ENCODE measurements around the gene ARG2.

Gene ARG2

GRCh38 chr14:67636361-67636919, 16.7 kb downstream of the ARG2 start:
- FAIRE-seq = no peak
- peak; percentile 34 for DNase-seq (ENCODE audit: low spot score)

DNA sequence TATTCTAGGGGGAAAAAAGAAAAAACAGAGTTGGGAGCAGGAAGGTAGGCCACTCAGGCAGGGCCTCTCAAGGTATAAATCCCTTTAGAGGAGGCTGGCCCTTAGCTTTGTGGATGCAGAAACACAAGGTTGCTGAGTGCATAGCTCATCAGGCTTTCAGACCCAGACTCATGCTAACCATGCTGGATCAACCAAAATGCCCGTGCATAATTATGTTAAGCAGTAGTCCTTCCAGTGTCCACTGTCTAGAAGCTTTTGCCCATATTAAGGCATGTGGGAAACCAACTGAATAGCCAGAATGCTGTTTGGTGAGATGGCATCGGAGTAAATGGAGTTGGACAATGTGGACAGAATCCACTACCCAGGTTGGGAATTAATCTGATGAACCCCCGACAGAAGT, 18.9 kb downstream of the ARG2 start:
- no peak for DNase-seq (ENCODE audit: low spot score)
- no peak for FAIRE-seq

DNA sequence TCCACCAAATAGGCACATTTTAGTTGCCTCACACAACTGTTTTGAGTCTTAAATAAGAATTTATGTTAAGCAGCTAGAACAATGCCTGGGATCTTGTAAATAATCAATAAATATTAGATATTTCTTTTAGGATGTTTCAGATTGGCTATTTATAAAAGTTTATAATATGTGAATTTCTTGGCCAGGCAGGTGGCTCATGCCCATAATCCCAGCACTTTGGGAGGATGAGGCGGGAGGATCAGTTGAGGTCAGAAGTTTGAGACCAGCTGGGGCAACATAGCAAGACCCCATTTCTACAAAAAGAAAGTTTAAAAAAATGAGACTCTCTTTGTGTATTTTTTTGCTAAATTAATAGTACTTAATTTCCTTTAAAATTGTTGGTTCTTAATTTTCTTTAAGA, 21.8 kb downstream of the ARG2 start:
- FAIRE-seq = no peak

DNA sequence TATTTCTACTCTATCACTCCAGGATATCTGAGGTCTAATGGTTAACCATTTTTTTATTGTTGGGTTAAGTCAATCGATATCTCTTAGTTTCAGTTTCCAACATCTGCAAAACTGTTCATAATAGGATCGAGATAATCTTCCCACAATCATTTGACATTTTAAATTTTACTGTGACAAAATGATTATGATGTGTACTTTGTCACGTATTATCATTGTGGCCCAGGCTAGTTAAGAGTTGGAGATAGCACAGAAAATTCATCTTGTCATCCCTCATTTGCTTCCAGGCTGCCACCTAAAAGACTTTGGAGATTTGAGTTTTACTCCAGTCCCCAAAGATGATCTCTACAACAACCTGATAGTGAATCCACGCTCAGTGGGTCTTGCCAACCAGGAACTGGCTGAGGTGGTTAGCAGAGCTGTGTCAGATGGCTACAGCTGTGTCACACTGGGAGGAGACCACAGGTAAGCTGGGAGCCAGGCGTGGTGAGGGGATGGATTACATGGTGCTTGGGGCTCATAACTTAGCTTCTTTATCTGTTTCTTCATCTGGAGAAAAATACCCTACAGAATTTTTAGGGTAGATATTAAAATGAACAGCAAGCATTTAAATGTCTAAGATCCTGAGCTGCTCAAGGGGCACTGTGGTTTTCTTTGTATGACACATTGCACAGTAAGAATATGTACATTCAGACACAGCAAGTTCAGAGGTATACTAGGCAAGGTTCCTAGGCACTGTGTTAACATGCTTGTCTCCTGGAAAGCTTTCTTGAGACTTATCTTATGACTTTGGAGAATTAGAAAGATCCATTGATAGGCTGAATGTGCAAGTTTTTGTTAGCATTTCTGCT, 22.4 kb downstream of the ARG2 start:
- no peak for FAIRE-seq

More for the DNA sequence above, 21.8 kb downstream of the ARG2 start:
- no peak for DNase-seq (ENCODE audit: low spot score)

GRCh38 chr14:67643713-67644112, 24.0 kb downstream of the ARG2 start:
- FAIRE-seq = no peak
- DNase-seq (ENCODE audit: low spot score) = no peak

More for the DNA sequence above, 22.4 kb downstream of the ARG2 start:
- no peak for DNase-seq (ENCODE audit: low spot score)

- DNase-seq (ENCODE audit: low spot score) = no peak
These were observed 24.7 kb downstream of the ARG2 start for GRCh38 chr14:67644428-67644827.

GRCh38 chr14:67645414-67645813, 25.7 kb downstream of the ARG2 start:
- DNase-seq (ENCODE audit: low spot score) (no peak), FAIRE-seq (no peak)

More at GRCh38 chr14:67644428-67644827, 24.7 kb downstream of the ARG2 start:
- FAIRE-seq = no peak

DNA sequence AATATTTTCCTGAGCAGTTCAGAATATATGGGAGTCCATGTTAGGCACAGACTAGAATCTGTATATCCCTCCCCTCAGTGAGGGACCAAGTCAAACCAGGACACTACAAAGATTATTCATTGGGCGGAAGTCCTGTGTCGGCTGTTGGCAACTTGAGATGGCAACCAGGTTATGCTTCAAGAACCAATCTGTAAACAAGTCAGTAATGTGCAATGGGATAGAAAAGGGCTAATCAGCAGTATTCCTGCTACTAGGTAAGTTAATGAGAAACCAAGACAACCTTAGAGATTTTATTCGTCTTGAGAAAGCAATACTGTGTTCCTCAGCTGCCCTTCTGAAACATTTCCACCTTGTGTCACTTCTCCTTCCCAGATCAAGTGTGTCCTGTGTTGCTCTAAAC, 26.4 kb downstream of the ARG2 start:
- DNase-seq (ENCODE audit: low spot score) (no peak), FAIRE-seq (no peak)

GRCh38 chr14:67650151-67650550, 30.4 kb downstream of the ARG2 start:
- no peak for DNase-seq (ENCODE audit: low spot score)
- no peak for FAIRE-seq

DNA sequence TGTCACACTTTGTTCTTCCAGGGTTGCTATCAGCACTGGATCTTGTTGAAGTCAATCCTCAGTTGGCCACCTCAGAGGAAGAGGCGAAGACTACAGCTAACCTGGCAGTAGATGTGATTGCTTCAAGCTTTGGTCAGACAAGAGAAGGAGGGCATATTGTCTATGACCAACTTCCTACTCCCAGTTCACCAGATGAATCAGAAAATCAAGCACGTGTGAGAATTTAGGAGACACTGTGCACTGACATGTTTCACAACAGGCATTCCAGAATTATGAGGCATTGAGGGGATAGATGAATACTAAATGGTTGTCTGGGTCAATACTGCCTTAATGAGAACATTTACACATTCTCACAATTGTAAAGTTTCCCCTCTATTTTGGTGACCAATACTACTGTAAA, 31.0 kb downstream of the ARG2 start:
- DNase-seq (ENCODE audit: low spot score) = no peak
- FAIRE-seq = no peak

GRCh38 chr14:67652189-67652588, 32.5 kb downstream of the ARG2 start:
- no peak for FAIRE-seq
- no peak for DNase-seq (ENCODE audit: low spot score)

- DNase-seq (ENCODE audit: low spot score) = no peak
- FAIRE-seq = no peak
These were observed 34.0 kb downstream of the ARG2 start for GRCh38 chr14:67653651-67654280.

DNA sequence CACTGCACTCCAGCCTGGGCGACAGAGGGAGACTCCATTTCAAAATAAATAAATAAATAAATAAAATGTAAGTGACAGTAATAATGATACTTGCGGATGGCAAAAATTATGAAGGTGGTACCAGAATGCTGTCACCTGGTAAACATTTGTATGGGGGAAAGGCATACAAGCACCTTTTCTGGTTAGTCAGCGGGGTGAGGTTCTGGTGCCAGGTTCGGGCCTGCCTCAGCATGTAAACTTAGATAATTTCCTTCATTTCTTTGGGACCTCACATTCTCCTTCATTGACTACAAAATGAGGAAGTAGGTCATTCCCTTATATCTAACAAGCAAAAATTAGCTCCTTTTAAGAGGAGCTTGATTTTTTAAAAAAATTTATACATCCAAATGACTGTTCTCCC, 43.9 kb downstream of the ARG2 start:
- no peak for DNase-seq (ENCODE audit: low spot score)
- FAIRE-seq = no peak

DNA sequence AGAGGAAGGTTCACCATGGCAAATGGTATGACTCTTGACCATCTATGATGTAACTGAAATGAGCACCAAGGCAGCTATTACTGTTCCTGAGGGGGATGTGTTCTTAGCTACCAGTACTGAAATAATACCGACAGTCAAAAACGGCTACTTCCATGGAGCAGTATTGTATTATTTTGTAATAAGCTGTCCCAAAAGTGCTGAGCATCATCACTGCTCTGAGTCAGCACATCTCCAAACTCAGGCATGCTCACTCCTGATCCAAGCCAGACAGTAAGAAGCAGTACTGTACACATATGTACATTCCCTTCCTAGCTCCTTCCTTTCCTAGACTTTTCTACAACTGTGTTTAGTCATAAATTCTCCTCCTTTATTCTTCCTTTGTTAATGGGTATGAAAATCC, 46.1 kb downstream of the ARG2 start:
- FAIRE-seq = no peak
- no peak for DNase-seq (ENCODE audit: low spot score)

DNA sequence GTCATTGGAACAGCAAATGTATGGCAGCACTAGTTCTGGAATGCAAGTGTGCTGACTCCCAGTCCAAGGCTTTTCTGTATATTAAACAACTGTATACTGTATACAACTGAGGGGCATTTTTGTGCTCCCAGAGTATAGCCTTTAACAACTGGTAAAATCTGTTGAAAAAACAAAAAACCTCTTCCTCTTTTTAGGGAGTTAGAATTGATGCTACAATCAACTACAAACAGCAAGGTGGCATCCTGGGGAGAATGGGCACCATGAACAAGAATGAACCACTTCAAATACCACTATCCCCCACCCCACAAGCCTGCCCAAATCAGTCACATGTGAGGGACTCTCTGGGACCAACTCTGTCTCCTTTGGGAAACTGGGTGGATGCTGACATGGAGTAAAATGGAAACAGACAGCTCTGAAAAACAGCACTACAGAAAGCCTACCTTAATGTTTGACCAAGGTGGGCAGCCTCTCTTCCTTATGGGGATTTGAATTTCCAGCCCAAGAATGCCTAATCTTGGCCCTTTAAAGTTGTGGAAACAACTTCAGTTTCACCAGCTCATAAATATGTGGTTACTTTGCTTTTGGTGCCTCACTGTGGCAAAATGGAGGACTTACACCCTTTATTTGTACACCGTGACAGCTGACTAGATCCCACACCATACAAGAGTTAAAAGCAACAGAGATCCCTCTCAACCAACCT, 47.2 kb downstream of the ARG2 start:
- peak; percentile 5 for DNase-seq (ENCODE audit: low spot score)
- no peak for FAIRE-seq

DNA sequence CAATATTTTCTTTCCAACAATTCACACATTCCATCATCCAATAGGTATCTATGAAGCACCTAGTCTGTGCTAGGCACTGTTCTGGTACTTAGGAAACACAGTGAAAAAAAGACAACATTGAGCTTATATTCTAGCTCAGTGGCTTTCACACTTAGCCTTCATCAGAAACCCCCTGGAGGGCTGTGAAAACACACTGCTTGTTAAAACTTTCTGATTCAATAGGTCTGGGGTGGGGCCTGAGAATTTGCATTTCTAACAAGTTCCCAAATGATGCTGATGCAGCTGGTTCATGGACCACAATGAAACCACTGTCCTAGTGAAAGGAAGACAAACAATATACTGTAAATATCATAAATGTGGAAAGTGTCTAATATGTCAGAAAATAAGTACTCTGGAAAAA, 48.8 kb downstream of the ARG2 start:
- DNase-seq (ENCODE audit: low spot score) (no peak), FAIRE-seq (no peak)

DNA sequence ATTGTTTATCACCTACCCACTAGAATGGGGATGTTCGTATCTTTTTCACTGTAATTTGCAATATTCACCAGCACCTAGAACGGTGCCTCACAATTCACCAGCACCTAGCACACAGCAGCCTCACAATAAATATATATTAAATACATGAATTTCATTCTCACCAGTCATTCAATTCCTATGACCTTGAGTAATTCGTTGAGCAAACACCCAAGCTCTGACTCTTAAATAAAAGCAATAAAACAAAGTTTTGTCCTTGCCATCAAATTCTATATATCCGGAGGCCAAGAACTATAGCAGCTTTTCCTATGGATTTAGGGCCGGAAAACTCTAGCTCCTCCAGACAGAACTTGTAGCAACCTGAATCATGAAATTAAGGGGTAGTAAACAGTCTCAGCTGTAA, 53.7 kb downstream of the ARG2 start:
- DNase-seq (ENCODE audit: low spot score) = no peak
- no peak for FAIRE-seq

- DNase-seq (ENCODE audit: low spot score) (peak; percentile 4), FAIRE-seq (no peak)
These were observed 54.4 kb downstream of the ARG2 start for GRCh38 chr14:67674139-67674479.

- DNase-seq (ENCODE audit: low spot score) = peak; percentile 31
- FAIRE-seq = no peak
These were observed 54.9 kb downstream of the ARG2 start, which contains the start of gene VTI1B for GRCh38 chr14:67674480-67675218. Gene VTI1B, minus strand, starts transcription at chr14:67674632. Its CDS starts 143 bp downstream, at chr14:67674489.

GRCh38 chr14:67675219-67675582, 55.5 kb downstream of the ARG2 start:
- no peak for DNase-seq (ENCODE audit: low spot score)
- no peak for FAIRE-seq

DNA sequence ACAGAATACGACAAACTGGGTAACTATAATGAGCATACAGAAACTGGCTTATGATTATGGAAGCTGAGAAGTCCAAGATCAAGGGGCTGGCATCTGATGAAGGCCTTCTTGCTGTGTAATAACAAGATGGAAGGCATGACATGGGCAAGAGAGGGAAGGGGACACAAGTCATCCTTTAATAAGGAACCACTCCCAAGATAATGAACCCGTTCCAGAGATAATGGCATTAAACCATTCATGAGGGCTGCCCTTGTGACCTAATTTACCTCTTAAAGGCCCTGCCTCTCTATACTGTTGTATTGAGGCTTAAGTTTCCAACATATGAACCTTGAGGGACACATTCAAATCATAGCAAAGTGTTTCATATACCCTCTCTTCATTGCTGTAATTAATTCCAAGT, 59.3 kb downstream of the ARG2 start:
- FAIRE-seq = no peak
- DNase-seq (ENCODE audit: low spot score) = no peak
